Lower leg skin (tissue), 3 donors: ENCODE measurements around the gene CFAP58.

Experiments
- CTCF ChIP-seq, 3 donors: fragments of 450-650 bp; IDR thresholded peaks; one replicate each; pipeline ENCODE4 v1.5.1; 2016; ENCODE audit warnings: antibody characterized with exemption in 3 of 3, mild to moderate bottlenecking in 3 of 3, moderate library complexity in 2 of 3
- POLR2A ChIP-seq, 2 donors: fragments of 450-650 bp; IDR thresholded peaks; one replicate each; pipeline ENCODE4 v1.6.1; 2016 to 2017; ENCODE audit warnings: antibody characterized with exemption in 2 of 2, mild to moderate bottlenecking in 1 of 2, moderate library complexity in 1 of 2

- TF ChIP-seq CTCF (IDR thresholded peaks at IDR 0.05) (no peak), POLR2A (IDR thresholded peaks at IDR 0.05) (no peak)
Measured at GRCh38 chr10:104304356-104304745, 49.3 kb upstream of the CFAP58 start.
